ENCODE data around the gene SPOCK3.
"Not testable (repeated sequence)": the region's sequence is repeated elsewhere in the genome, so short reads cannot be mapped to it uniquely, and the experiment has no call there.

The SPOCK3 gene

GRCh38 chr4:167035390-167035789 lies 198.9 kb downstream of the SPOCK3 start:
- DNase-seq (ENCODE audit: low read depth), result no peak

- no peak for DNase-seq (ENCODE audit: low read depth)
Observed at GRCh38 chr4:167034983-167035382, 199.3 kb downstream of the SPOCK3 start.

- no peak for DNase-seq (ENCODE audit: low read depth)
Observed at GRCh38 chr4:167032871-167033270, 201.4 kb downstream of the SPOCK3 start.

- DNase-seq (ENCODE audit: low read depth), result no peak
Observed at GRCh38 chr4:167031534-167032156, 202.6 kb downstream of the SPOCK3 start.

GRCh38 chr4:167028976-167029375 lies 205.3 kb downstream of the SPOCK3 start:
- DNase-seq (ENCODE audit: low read depth), result no peak

GRCh38 chr4:167025670-167026069 lies 208.6 kb downstream of the SPOCK3 start:
- DNase-seq (ENCODE audit: low read depth), result no peak

GRCh38 chr4:167023364-167023925 lies 210.8 kb downstream of the SPOCK3 start:
- DNase-seq (ENCODE audit: low read depth), result no peak

- DNase-seq (ENCODE audit: low read depth), result peak; percentile 20
Observed at GRCh38 chr4:167021545-167022155, 212.6 kb downstream of the SPOCK3 start.

- DNase-seq (ENCODE audit: low read depth), result no peak
Observed at GRCh38 chr4:167020410-167020809, 213.9 kb downstream of the SPOCK3 start.

- no peak for DNase-seq (ENCODE audit: low read depth)
Observed at GRCh38 chr4:167014944-167015343, 219.3 kb downstream of the SPOCK3 start.

GRCh38 chr4:167003326-167003725 lies 231.0 kb downstream of the SPOCK3 start:
- DNase-seq (ENCODE audit: low read depth), result no peak

- DNase-seq (ENCODE audit: low read depth), result no peak
Observed at GRCh38 chr4:167000141-167000852, 234.0 kb downstream of the SPOCK3 start.

- DNase-seq (ENCODE audit: low read depth), result no peak
Observed at GRCh38 chr4:166996216-166996615, 238.1 kb downstream of the SPOCK3 start.

GRCh38 chr4:166994686-166995085 lies 239.6 kb downstream of the SPOCK3 start:
- no peak for DNase-seq (ENCODE audit: low read depth)

- no peak for DNase-seq (ENCODE audit: low read depth)
Observed at GRCh38 chr4:166991006-166991561, 243.2 kb downstream of the SPOCK3 start.

- DNase-seq (ENCODE audit: low read depth), result no peak
Observed at GRCh38 chr4:166989886-166990285, 244.4 kb downstream of the SPOCK3 start.

- DNase-seq (ENCODE audit: low read depth), result no peak
Observed at GRCh38 chr4:166987026-166987425, 247.3 kb downstream of the SPOCK3 start.

GRCh38 chr4:166981847-166982246 lies 252.4 kb downstream of the SPOCK3 start:
- no peak for DNase-seq (ENCODE audit: low read depth)

- DNase-seq (ENCODE audit: low read depth), result no peak
Observed at GRCh38 chr4:166980419-166980818, 253.9 kb downstream of the SPOCK3 start.

- no peak for DNase-seq (ENCODE audit: low read depth)
Observed at GRCh38 chr4:166977596-166977995, 256.7 kb downstream of the SPOCK3 start.

- DNase-seq (ENCODE audit: low read depth), result no peak
Observed at GRCh38 chr4:166972071-166972470, 262.2 kb downstream of the SPOCK3 start.

GRCh38 chr4:166968219-166968618 lies 266.1 kb downstream of the SPOCK3 start:
- not testable (repeated sequence) for DNase-seq (ENCODE audit: low read depth)

- no peak for DNase-seq (ENCODE audit: low read depth)
Observed at GRCh38 chr4:166965562-166965961, 268.7 kb downstream of the SPOCK3 start.
